Tibial nerve (tissue), 4 donors: Measurements from ENCODE around the gene CXorf65. TPM values are rescaled to one million over a fixed set of nuclear protein-coding genes. Genes with fewer than 3 reads are reported as not detected.

Experiments used
- DNase-seq, 2 donors: peaks; one replicate each; pipeline ENCODE4 v3.0.0-alpha.2; 2019; ENCODE audit warnings: low spot score in 2 of 2
- H3K27ac ChIP-seq, 4 donors: fragments of 200-600 bp; sonication (generic) in 3 of 4; one replicate each; pipeline ENCODE4 v1.5.1; 2017 to 2019; ENCODE audit warnings: mild to moderate bottlenecking in 1 of 4
- H3K27me3 ChIP-seq, 2 donors: fragments of 200-600 bp; sonication (generic) in 1 of 2; one replicate each; pipeline versions ENCODE4 v1.5.1 to v1.6.0; 2017 to 2019
- H3K36me3 ChIP-seq, 3 donors: fragments of 200-600 bp; sonication (generic); one replicate each; pipeline ENCODE4 v1.5.1; 2018 to 2019
- H3K4me1 ChIP-seq, 4 donors: fragments of 200-600 bp; sonication (generic) in 3 of 4; one replicate each; pipeline ENCODE4 v1.5.1; 2017 to 2019
- H3K4me3 ChIP-seq, 4 donors: fragments of 200-600 bp; sonication (generic) in 3 of 4; one replicate each; pipeline ENCODE4 v1.5.1; 2017 to 2019; ENCODE audit warnings: mild to moderate bottlenecking in 1 of 4, moderate library complexity in 1 of 4
- H3K9me3 ChIP-seq, 4 donors: fragments of 200-600 bp; sonication (generic) in 3 of 4; one replicate each; pipeline ENCODE4 v1.5.1; 2017 to 2019
- CTCF ChIP-seq, 5 experiments: fragments of 200-600 bp in 3 of 5; fragments of 450-650 bp in 2 of 5; sonication (generic) in 3 of 5; IDR thresholded peaks; one replicate each; pipeline ENCODE4 v1.5.1; 2016 to 2019; ENCODE audit warnings: antibody characterized with exemption in 5 of 5, mild to moderate bottlenecking in 3 of 5, moderate library complexity in 2 of 5
- EP300 ChIP-seq, 2 donors: sonication (generic); formaldehyde crosslinking; IDR thresholded peaks; one replicate each; pipeline ENCODE4 v1.6.1; 2017; ENCODE audit warnings: antibody characterized with exemption in 2 of 2, mild to moderate bottlenecking in 1 of 2
- POLR2A ChIP-seq, 2 donors: fragments of 450-650 bp; IDR thresholded peaks; one replicate each; pipeline ENCODE4 v1.6.1; 2017; ENCODE audit warnings: antibody characterized with exemption in 2 of 2, mild to moderate bottlenecking in 2 of 2, moderate library complexity in 2 of 2
- WGBS, 2 donors: methylation state at CpG; one replicate each; pipeline ENCODE4 v1.1.5; 2018; 5-methylcytosine and 5-hydroxymethylcytosine counted together
- total RNA-seq, 4 donors: library from RNA; depleted of rRNA; stranded (reverse); fragments of >200 nt; gene quantifications; one replicate each; pipeline ENCODE4 v1.1.0, GENCODE V29; 2016

CXorf65 gene
- total RNA-seq, 4 donors from 2014 or later = not detected

GRCh38 chrX:71128915-71129765 is 22.6 kb upstream of the CXorf65 start:
- Histone ChIP-seq H3K4me3 (no peak overlapping the region), H3K9me3 (no peaks in the 10 kb centered on the region), H3K27ac (peak overlapping the region in 1 of 4 donors; percentile 47), H3K27me3 (no peaks in the 10 kb centered on the region), H3K4me1 (peaks cover 0 to 10% (median 0%) of the 10 kb centered on the region in 4 donors), H3K36me3 (peaks cover 0 to 93% (median 0%) of the 10 kb centered on the region in 3 donors)
- DNase-seq = peak; percentile 38 to 68
- TF ChIP-seq CTCF (IDR thresholded peaks at IDR 0.05) (peak; percentile 59 to 74 (median 69)), POLR2A (IDR thresholded peaks at IDR 0.05) (no peak)
- 20 to 39% methylated on average over 16 to 18 of the region's 18 CpGs for WGBS, 2 donors

- H3K4me3 ChIP-seq = no peak overlapping the region
- 53 to 73% methylated on average over 9 to 12 of the region's 12 CpGs for WGBS, 2 donors
- H3K9me3 ChIP-seq = no peaks in the 10 kb centered on the region
- peaks cover 0 to 10% (median 0%) of the 10 kb centered on the region in 4 donors for H3K4me1 ChIP-seq
- H3K27me3 ChIP-seq = no peaks in the 10 kb centered on the region
- no peak for TF ChIP-seq POLR2A (IDR thresholded peaks at IDR 0.05)
- no peak for TF ChIP-seq CTCF (IDR thresholded peaks at IDR 0.05)
- no peak for TF ChIP-seq EP300 (IDR thresholded peaks at IDR 0.05)
- DNase-seq = no peak
- H3K27ac ChIP-seq = peak overlapping the region in 1 of 4 donors; percentile 7
- peaks cover 0 to 95% (median 0%) of the 10 kb centered on the region in 3 donors for H3K36me3 ChIP-seq
Observed at GRCh38 chrX:71128166-71128833, 21.8 kb upstream of the CXorf65 start.

- H3K27me3 ChIP-seq = no peaks in the 10 kb centered on the region
- peaks cover 0 to 14% (median 0%) of the 10 kb centered on the region in 4 donors for H3K4me1 ChIP-seq
- DNase-seq = no peak
- peak overlapping the region; percentile 55 to 93 (median 90) for H3K27ac ChIP-seq
- WGBS, 2 donors = 1 to 38% methylated on average over 12 to 17 of the region's 17 CpGs
- TF ChIP-seq EP300 (IDR thresholded peaks at IDR 0.05) (no peak), CTCF (IDR thresholded peaks at IDR 0.05) (no peak), POLR2A (IDR thresholded peaks at IDR 0.05) (no peak)
- H3K36me3 ChIP-seq = peaks cover 0 to 34% (median 0%) of the 10 kb centered on the region in 3 donors
- H3K4me3 ChIP-seq = peak overlapping the region; percentile 39 to 65 (median 58)
- H3K9me3 ChIP-seq = no peaks in the 10 kb centered on the region
Observed at GRCh38 chrX:71118985-71119535, 12.5 kb upstream of the CXorf65 start.

GRCh38 chrX:71118032-71118984 is 11.8 kb upstream of the CXorf65 start, which contains the start of gene MED12:
TSS of gene MED12 (plus strand) at chrX:71118596. CDS start at chrX:71118755, 159 bp downstream.
- Histone ChIP-seq H3K36me3 (peaks cover 0 to 26% (median 0%) of the 10 kb centered on the region in 3 donors), H3K4me3 (peak within 1 kb of the TSS; percentile 39 to 65 (median 58)), H3K9me3 (no peaks in the 10 kb centered on the region), H3K4me1 (peaks cover 0 to 14% (median 0%) of the 10 kb centered on the region in 4 donors), H3K27me3 (no peaks in the 10 kb centered on the region), H3K27ac (peak within 1 kb of the TSS; percentile 55 to 93 (median 90))
- WGBS, 2 donors = 4 to 40% methylated on average over 16 to 56 of the region's 56 CpGs
- TF ChIP-seq EP300 (IDR thresholded peaks at IDR 0.05) (peak in 1 of 2 donors; percentile 53), CTCF (IDR thresholded peaks at IDR 0.05) (no peak), POLR2A (IDR thresholded peaks at IDR 0.05) (peak in 1 of 2 donors; percentile 44)
- peak; percentile 48 to 79 for DNase-seq
